HepG2 (cell line): ENCODE data around the gene NUBP1. TPM values are rescaled to one million over a fixed set of nuclear protein-coding genes. Genes with fewer than 3 reads are reported as not detected.

Source experiments
- CBX2 ChIP-seq, 2 experiments: fragments of 200-600 bp in 1 of 2; sonication (generic); formaldehyde crosslinking in 1 of 2; IDR thresholded peaks; 2 replicates each; pipeline versions ENCODE4 v1.7.0 to v1.8.1; 2018 to 2022; ENCODE audit warnings: low read depth in 2 of 2, low read length in 1 of 2, mild to moderate bottlenecking in 1 of 2, missing genetic modification reagents in 1 of 2
- CCDC6 ChIP-seq: sonication (generic); formaldehyde crosslinking; IDR thresholded peaks from 2 replicates; pipeline ENCODE4 v1.8.1; 2022; ENCODE audit warnings: mild to moderate bottlenecking, missing genetic modification reagents, moderate library complexity
- CHD2 ChIP-seq: IDR thresholded peaks from 2 replicates; pipeline ENCODE4 v1.6.1; 2011; ENCODE audit warnings: low read depth, low read length, improper control_type of control experiment
- ETV5 ChIP-seq: IDR thresholded peaks from 2 replicates; pipeline ENCODE4 v1.6.1; 2018; ENCODE audit warnings: missing biosample characterization, missing genetic modification reagents, inconsistent platforms, borderline replicate concordance
- FOSL2 ChIP-seq: sonication (generic); formaldehyde crosslinking; IDR thresholded peaks from 2 replicates; pipeline ENCODE4 v1.4.0; 2020; ENCODE audit warnings: missing genetic modification reagents
- FOXO1 ChIP-seq: sonication (generic); formaldehyde crosslinking; IDR thresholded peaks from 2 replicates; pipeline ENCODE4 v1.4.0; 2020; ENCODE audit warnings: missing genetic modification reagents
- HMG20A ChIP-seq: IDR thresholded peaks from 2 replicates; pipeline ENCODE4 v1.6.1; 2016; ENCODE audit warnings: borderline replicate concordance
- HOXA7 ChIP-seq: sonication (generic); formaldehyde crosslinking; IDR thresholded peaks from 2 replicates; pipeline ENCODE4 v1.8.1; 2022; ENCODE audit warnings: mild to moderate bottlenecking, missing genetic modification reagents, moderate library complexity
- KAT8 ChIP-seq: IDR thresholded peaks from 2 replicates; pipeline ENCODE4 v1.6.1; 2016; ENCODE audit warnings: missing genetic modification reagents, missing compliant biosample characterization
- KDM3A ChIP-seq: IDR thresholded peaks from 2 replicates; pipeline ENCODE4 v1.6.1; 2018; ENCODE audit warnings: low read depth, missing compliant biosample characterization
- KDM4B ChIP-seq: sonication (generic); formaldehyde crosslinking; IDR thresholded peaks from 2 replicates; pipeline ENCODE4 v1.4.0; 2020; ENCODE audit warnings: missing genetic modification reagents
- MTA1 ChIP-seq: sonication (generic); formaldehyde crosslinking; IDR thresholded peaks from 2 replicates; pipeline ENCODE4 v1.4.0; 2020; ENCODE audit warnings: missing genetic modification reagents, mild to moderate bottlenecking, borderline replicate concordance
- NR2C2 ChIP-seq: sonication (generic); formaldehyde crosslinking; IDR thresholded peaks from 2 replicates; pipeline ENCODE4 v1.4.0; 2020; ENCODE audit warnings: missing genetic modification reagents, mild to moderate bottlenecking, moderate library complexity, borderline replicate concordance
- NR2F2 ChIP-seq: IDR thresholded peaks from 2 replicates; pipeline ENCODE4 v1.6.1; 2012; ENCODE audit warnings: low read depth, inconsistent platforms, borderline replicate concordance
- RAD21 ChIP-seq: fragments of 450-650 bp; formaldehyde crosslinking; IDR thresholded peaks from 2 replicates; pipeline ENCODE4 v1.5.0; 2020; ENCODE audit warnings: mild to moderate bottlenecking
- SAP130 ChIP-seq: IDR thresholded peaks from 2 replicates; pipeline ENCODE4 v1.6.1; 2016; ENCODE audit warnings: low read depth
- SRF ChIP-seq: IDR thresholded peaks from 2 replicates; pipeline ENCODE4 v1.6.1; 2011; ENCODE audit warnings: mild to moderate bottlenecking, low read depth, low read length, moderate library complexity
- TBL1XR1 ChIP-seq: fragments of 150-350 bp; IDR thresholded peaks from 2 replicates; pipeline ENCODE4 v1.6.1; 2014; ENCODE audit warnings: borderline replicate concordance, low read length; ENCODE audit not compliant: partially characterized antibody
- TFDP2 ChIP-seq: sonication (generic); formaldehyde crosslinking; IDR thresholded peaks from 2 replicates; pipeline ENCODE4 v1.4.0; 2020; ENCODE audit warnings: missing genetic modification reagents
- TGIF2 ChIP-seq: IDR thresholded peaks from 2 replicates; pipeline ENCODE4 v1.6.1; 2016; ENCODE audit warnings: control low read depth, missing compliant biosample characterization
- YY1 ChIP-seq: IDR thresholded peaks from 2 replicates; pipeline ENCODE4 v1.6.1; 2011; ENCODE audit warnings: low read length, low read depth, moderate library complexity, mild to moderate bottlenecking; ENCODE audit not compliant: insufficient read depth, insufficient replicate concordance
- ZBED4 ChIP-seq: sonication (generic); formaldehyde crosslinking; IDR thresholded peaks from 2 replicates; pipeline ENCODE4 v1.4.0; 2020; ENCODE audit warnings: missing genetic modification reagents, borderline replicate concordance
- ZNF124 ChIP-seq: sonication (generic); formaldehyde crosslinking; IDR thresholded peaks from 2 replicates; pipeline ENCODE4 v1.4.0; 2020; ENCODE audit warnings: missing genetic modification reagents
- ZNF350 ChIP-seq: sonication (generic); formaldehyde crosslinking; IDR thresholded peaks from 2 replicates; pipeline ENCODE4 v1.4.0; 2020; ENCODE audit warnings: mild to moderate bottlenecking, low read depth, missing genetic modification reagents, borderline replicate concordance
- ZNF580 ChIP-seq: IDR thresholded peaks from 2 replicates; pipeline ENCODE4 v1.6.1; 2016; ENCODE audit warnings: low read depth, borderline replicate concordance
- ZNF598 ChIP-seq: sonication (generic); formaldehyde crosslinking; IDR thresholded peaks from 2 replicates; pipeline ENCODE4 v1.5.1; 2020; ENCODE audit warnings: mild to moderate bottlenecking, missing genetic modification reagents, borderline replicate concordance
- polyA plus RNA-seq, 8 experiments: library from polyadenylated mRNA; depleted of rRNA in 3 of 8; stranded (reverse) in 7 of 8; unstranded in 1 of 8; fragments of >200 nt; fragmentation: Illumina TruSeq in 4 of 8; extraction: Trizol in 4 of 8; gene quantifications; 2 replicates each; pipeline versions ENCODE4 v1.2.1 to v1.2.3, GENCODE V29; 2011 to 2016; ENCODE audit warnings: low read depth in 4 of 8, missing spikeins in 1 of 8, mixed read lengths in 1 of 8; ENCODE audit not compliant: insufficient read depth in 1 of 8
- total RNA-seq, 5 experiments: library from RNA; depleted of rRNA; stranded (reverse); fragments of >200 nt; fragmentation: Illumina TruSeq; extraction: Trizol; gene quantifications; 2 replicates each; pipeline ENCODE4 v1.2.3, GENCODE V29; 2016; ENCODE audit warnings: low read depth in 1 of 5

Gene NUBP1
- total and polyA plus RNA-seq, 2 of the 13 experiments (the other 11 are each of a cell fraction or from before 2014, with no cell fraction given): 53.5 to 70.4 TPM

DNA sequence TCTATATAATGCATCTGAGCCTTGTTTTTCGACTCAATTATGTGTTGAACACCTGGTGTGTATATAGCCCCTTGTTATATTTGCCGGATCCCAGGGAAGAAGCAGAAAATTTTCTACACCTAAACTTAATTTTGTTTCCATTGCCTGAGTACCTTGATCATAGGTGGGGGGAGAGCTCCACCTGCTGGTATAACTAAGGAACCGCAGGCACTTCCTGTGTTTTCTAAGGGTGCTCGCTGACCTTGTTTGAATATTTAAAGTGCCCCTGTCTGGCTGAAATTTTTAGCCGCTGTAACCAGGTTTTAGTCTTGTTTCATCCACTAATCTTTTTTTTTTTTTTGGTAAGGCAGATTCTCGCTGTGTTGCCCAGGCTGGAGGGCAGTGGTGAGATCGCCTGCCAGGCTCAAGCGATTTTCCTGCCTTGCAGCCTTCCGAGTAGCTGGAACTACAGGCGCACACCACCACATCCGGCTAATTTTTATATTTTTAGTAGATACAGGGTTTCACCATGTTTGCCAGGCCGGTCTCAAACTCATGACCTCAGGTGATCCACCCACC lies 6.5 kb upstream of the NUBP1 start (continued):
- TF ChIP-seq CBX2 (IDR thresholded peaks at IDR 0.05; ENCODE audit: low read depth, low read length): no peak
- TF ChIP-seq CBX2 (CRISPR knock-in tag; IDR thresholded peaks at IDR 0.05; ENCODE audit: low read depth): no peak
- TF ChIP-seq SRF: no peak
- TF ChIP-seq NR2F2: peak; percentile 38; the same call in 1 of the 2 replicates
- no peak for TF ChIP-seq ZNF350 (CRISPR knock-in tag)
- no peak for TF ChIP-seq TBL1XR1
- no peak for TF ChIP-seq NR2C2
- no peak for TF ChIP-seq MTA1
- 0 out of 2 replicates have a peak, but pooled peaks have one; percentile 38 for TF ChIP-seq KAT8 (CRISPR knock-in tag)
- 0 out of 2 replicates have a peak, but pooled peaks have one; percentile 75 for TF ChIP-seq ZNF598 (CRISPR knock-in tag)
- peak; percentile 38; the same call in 1 of the 2 replicates for TF ChIP-seq ZNF124
- peak; percentile 51; the same call in 1 of the 2 replicates for TF ChIP-seq SAP130 (CRISPR knock-in tag)
- TF ChIP-seq CCDC6 (CRISPR knock-in tag): no peak
- peak; percentile 72; the same call in 1 of the 2 replicates for TF ChIP-seq ETV5 (CRISPR knock-in tag)
- no peak for TF ChIP-seq HOXA7
- TF ChIP-seq TFDP2 (CRISPR knock-in tag): 0 out of 2 replicates have a peak, but pooled peaks have one; percentile 10
- peak; percentile 48 for TF ChIP-seq FOSL2 (CRISPR knock-in tag)
- TF ChIP-seq KDM4B: 0 out of 2 replicates have a peak, but pooled peaks have one; percentile 53
- peak; percentile 19; the same call in 1 of the 2 replicates for TF ChIP-seq HMG20A (CRISPR knock-in tag)
- TF ChIP-seq FOXO1 (CRISPR knock-in tag): 0 out of 2 replicates have a peak, but pooled peaks have one; percentile 10
- TF ChIP-seq KDM3A (CRISPR knock-in tag): no peak; the same call in 1 of the 2 replicates
- no peak for TF ChIP-seq YY1
- TF ChIP-seq CHD2: no peak
- 0 out of 2 replicates have a peak, but pooled peaks have one; percentile 21 for TF ChIP-seq ZNF580
- no peak for TF ChIP-seq TGIF2 (CRISPR knock-in tag)
- TF ChIP-seq ZBED4 (CRISPR knock-in tag): peak; percentile 68; the same call in 1 of the 2 replicates
- peak; percentile 96 for TF ChIP-seq RAD21 (CRISPR knock-in tag)
